Measurements from ENCODE around the gene SFXN5. TPM values are rescaled to one million over a fixed set of nuclear protein-coding genes. Genes with fewer than 3 reads are reported as not detected.

Gene SFXN5
- total RNA-seq, 1 experiment from 2014 or later: 6.0 TPM

DNA sequence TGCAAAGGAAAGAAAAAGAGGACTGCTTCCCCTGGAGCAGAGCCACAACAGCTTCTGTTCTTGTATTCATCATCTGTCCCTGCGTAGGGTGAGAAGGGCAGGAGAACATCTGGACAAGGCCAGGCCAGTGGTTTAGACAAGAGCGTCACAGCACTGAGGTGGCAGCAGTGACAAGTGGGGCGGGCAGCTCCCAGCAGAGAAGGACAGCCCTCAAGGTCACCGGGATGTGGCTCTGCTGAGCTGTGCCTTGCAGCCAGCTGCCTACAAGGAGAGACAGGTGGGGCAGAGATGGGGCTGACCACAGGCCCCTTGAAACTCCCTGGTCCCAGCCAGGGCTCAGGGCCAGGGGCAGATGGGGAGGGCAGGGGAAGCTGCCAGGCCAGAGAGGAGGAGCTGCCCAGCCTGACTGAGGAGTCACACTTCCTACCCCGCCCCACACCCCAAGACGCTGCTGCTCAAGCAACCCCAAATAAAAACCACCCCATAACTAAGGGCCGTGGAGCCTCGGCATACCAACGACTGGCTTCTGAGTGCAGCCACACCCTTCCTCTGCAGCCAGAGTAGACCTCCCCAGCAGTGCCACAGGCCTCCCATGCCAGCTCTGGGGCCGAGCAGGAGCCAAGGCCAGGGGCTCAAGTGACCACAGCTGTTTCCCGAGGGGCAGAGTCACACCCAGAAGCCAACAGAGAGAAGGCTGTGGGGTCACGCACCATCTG, 35.9 kb upstream of the SFXN5 start:
- no peak for DNase-seq (ENCODE audit: unreplicated experiment)
- peaks cover 19% of the 10 kb centered on the region for H3K36me3 Mint-ChIP-seq (ENCODE audit: insufficient read depth, unreplicated experiment)
- no peaks in the 10 kb centered on the region for H3K9me3 Mint-ChIP-seq (ENCODE audit: unreplicated experiment)
- no peak overlapping the region for H3K4me3 Mint-ChIP-seq (ENCODE audit: unreplicated experiment)
- peak overlapping the region; percentile 49 for H3K27ac Mint-ChIP-seq (ENCODE audit: low read depth, unreplicated experiment)
- TF ChIP-seq CTCF (IDR thresholded peaks at IDR 0.05; ENCODE audit: unreplicated experiment): no peak
- intact Hi-C loops (cut with micrococcal nuclease): no loop called here
- POLR2A ChIA-PET: interaction anchor here (0.5 kb wide), 1 partner anchor 56 kb away, joined by 4 read pairs; no protein-coding TSS in a partner anchor
- BruUV-seq (replicated peaks): no TSS peak
- CTCF ChIA-PET: interaction anchor here (0.5 to 2.7 kb wide), 5 partner anchors 22 to 214 kb away, joined by 3 to 18 read pairs (median 3); no protein-coding TSS in a partner anchor
- peaks cover 45% of the 10 kb centered on the region for H3K4me1 Mint-ChIP-seq (ENCODE audit: insufficient read depth, unreplicated experiment)
- H3K27me3 Mint-ChIP-seq (ENCODE audit: insufficient read depth, unreplicated experiment): no peaks in the 10 kb centered on the region

GRCh38 chr2:73106791-73107190, 35.3 kb upstream of the SFXN5 start:
- BruUV-seq (replicated peaks): no TSS peak
- Mint-ChIP-seq H3K36me3 (ENCODE audit: insufficient read depth, unreplicated experiment) (peaks cover 19% of the 10 kb centered on the region), H3K9me3 (ENCODE audit: unreplicated experiment) (no peaks in the 10 kb centered on the region), H3K4me1 (ENCODE audit: insufficient read depth, unreplicated experiment) (peaks cover 45% of the 10 kb centered on the region), H3K27ac (ENCODE audit: low read depth, unreplicated experiment) (no peak overlapping the region), H3K27me3 (ENCODE audit: insufficient read depth, unreplicated experiment) (no peaks in the 10 kb centered on the region), H3K4me3 (ENCODE audit: unreplicated experiment) (no peak overlapping the region)
- ChIA-PET CTCF (interaction anchor here (0.6 to 2.7 kb wide), 3 partner anchors 21 to 214 kb away, joined by 3 to 18 read pairs (median 3); no protein-coding TSS in a partner anchor), POLR2A (no interaction called here)
- DNase-seq (ENCODE audit: unreplicated experiment): no peak
- intact Hi-C loops (cut with micrococcal nuclease): no loop called here
- no peak for TF ChIP-seq CTCF (IDR thresholded peaks at IDR 0.05; ENCODE audit: unreplicated experiment)

DNA sequence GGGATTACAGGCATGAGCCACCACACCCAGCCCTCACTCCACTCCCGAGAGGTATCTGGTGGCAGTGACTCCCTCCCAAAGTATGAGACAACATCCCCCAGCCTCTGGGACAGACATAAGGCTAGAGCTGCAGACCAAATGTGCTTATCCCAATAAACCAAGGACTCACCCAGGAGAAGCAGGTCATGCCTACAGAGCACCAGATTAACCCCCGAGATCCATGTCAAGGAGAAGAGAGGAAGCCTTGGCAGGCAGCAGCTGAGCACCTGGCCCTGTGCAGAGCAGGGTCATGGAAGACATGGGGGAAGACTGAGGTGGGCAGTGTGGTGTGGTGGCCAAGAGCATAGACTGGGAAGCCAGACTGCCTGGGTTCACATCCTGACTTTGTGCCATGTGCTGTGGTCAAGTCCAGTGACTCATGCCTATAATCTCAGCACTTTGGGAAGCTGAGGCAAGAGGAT, 34.0 kb upstream of the SFXN5 start:
- intact Hi-C loops (cut with micrococcal nuclease): no loop called here
- ChIA-PET POLR2A (no interaction called here), CTCF (interaction anchor here (1.0 to 2.7 kb wide), 2 partner anchors 20 to 51 kb away, joined by 3 to 18 read pairs; no protein-coding TSS in a partner anchor)
- BruUV-seq (replicated peaks): no TSS peak
- Mint-ChIP-seq H3K27ac (ENCODE audit: low read depth, unreplicated experiment) (no peak overlapping the region), H3K4me1 (ENCODE audit: insufficient read depth, unreplicated experiment) (peaks cover 36% of the 10 kb centered on the region), H3K9me3 (ENCODE audit: unreplicated experiment) (no peaks in the 10 kb centered on the region), H3K27me3 (ENCODE audit: insufficient read depth, unreplicated experiment) (no peaks in the 10 kb centered on the region), H3K4me3 (ENCODE audit: unreplicated experiment) (no peak overlapping the region), H3K36me3 (ENCODE audit: insufficient read depth, unreplicated experiment) (peaks cover 24% of the 10 kb centered on the region)
- DNase-seq (ENCODE audit: unreplicated experiment): no peak
- TF ChIP-seq CTCF (IDR thresholded peaks at IDR 0.05; ENCODE audit: unreplicated experiment): no peak

- Mint-ChIP-seq H3K27ac (ENCODE audit: low read depth, unreplicated experiment) (no peak overlapping the region), H3K9me3 (ENCODE audit: unreplicated experiment) (no peaks in the 10 kb centered on the region), H3K4me1 (ENCODE audit: insufficient read depth, unreplicated experiment) (peaks cover 30% of the 10 kb centered on the region), H3K4me3 (ENCODE audit: unreplicated experiment) (no peak overlapping the region), H3K36me3 (ENCODE audit: insufficient read depth, unreplicated experiment) (peaks cover 28% of the 10 kb centered on the region), H3K27me3 (ENCODE audit: insufficient read depth, unreplicated experiment) (no peaks in the 10 kb centered on the region)
- TF ChIP-seq CTCF (IDR thresholded peaks at IDR 0.05; ENCODE audit: unreplicated experiment): no peak
- intact Hi-C loops (cut with micrococcal nuclease): no loop called here
- no peak for DNase-seq (ENCODE audit: unreplicated experiment)
- ChIA-PET CTCF (interaction anchor here (0.6 to 2.7 kb wide), 3 partner anchors 19 to 52 kb away, joined by 3 to 18 read pairs (median 3); no protein-coding TSS in a partner anchor), POLR2A (interaction anchor here (0.6 kb wide), 1 partner anchor 23 kb away, joined by 4 read pairs; no protein-coding TSS in a partner anchor)
- BruUV-seq (replicated peaks): no TSS peak
These were observed 33.4 kb upstream of the SFXN5 start for GRCh38 chr2:73104933-73105332.

All from MCF 10A (cell line).